COLO668 (cell line): Measurements from ENCODE around the gene NFATC1.

Source experiments
- DNase-seq: peaks from one replicate; lab custom pipeline; 2025; ENCODE audit not compliant: unreplicated experiment; lab: John Stamatoyannopoulos, UW

Gene NFATC1

DNA sequence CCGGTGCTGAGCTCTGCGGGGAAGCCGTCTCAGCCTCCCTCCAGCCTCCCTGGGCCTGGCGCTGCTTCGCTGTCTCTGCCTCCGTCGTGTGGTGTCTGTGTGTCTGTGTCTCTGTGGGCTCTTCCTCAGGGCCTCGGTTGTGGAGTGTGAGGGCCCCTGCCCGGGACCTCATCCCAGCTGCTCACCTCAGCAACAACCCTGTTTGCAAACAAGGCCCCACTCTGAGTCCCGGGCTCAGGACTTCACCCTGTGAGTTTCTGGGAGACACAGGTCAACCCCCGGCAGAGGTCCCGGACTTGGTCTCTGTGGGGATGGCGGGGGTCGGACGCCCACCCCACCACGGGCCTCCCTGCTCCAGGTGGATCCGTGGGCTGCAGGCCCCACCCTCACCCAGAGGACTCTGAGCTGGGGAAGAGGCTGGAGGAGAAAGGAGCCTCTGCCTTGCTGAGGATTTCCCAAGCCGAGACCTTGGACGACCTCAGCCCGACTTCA lies 156.5 kb downstream of the NFATC1 start:
- no peak for DNase-seq

DNA sequence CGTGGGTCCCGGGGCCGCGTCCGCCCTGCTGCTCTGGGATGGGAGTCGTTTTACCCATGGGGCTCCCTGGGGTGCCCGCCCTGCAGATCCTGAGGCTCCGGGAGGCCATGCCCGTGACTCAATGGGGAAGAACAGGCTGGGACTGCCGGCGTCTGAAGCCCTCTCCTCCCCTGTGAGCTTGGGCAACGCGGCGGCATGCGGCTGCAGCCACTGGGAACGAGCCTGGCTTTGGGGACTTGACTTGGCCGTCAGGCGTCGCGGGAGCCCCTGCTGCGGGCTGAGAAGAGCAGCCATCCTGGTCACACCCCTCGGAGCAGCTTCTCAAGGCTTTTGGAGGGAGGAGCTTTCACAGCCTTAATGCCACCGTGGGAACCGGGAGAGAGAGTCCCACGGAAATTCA lies 157.0 kb downstream of the NFATC1 start:
- DNase-seq: no peak

DNA sequence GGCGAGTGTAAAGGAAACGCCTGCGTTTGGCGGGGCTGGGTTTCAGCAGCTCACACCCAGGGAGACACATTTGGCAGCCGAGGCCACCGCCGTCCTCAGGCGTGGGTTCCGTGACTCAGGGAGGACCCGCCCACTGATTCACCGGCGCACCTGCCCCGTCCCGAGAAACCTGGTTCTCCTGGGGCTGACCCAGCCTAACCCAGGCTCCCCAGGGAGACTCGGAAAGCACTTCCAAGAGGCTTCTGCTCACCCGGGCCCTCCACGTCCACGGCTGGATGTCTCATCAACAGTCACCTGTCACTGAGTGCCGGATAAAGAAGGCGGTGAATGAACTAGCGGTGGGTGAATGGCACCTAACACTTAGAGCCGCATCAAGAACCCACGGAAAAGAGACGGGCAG lies 157.4 kb downstream of the NFATC1 start:
- DNase-seq: no peak

DNA sequence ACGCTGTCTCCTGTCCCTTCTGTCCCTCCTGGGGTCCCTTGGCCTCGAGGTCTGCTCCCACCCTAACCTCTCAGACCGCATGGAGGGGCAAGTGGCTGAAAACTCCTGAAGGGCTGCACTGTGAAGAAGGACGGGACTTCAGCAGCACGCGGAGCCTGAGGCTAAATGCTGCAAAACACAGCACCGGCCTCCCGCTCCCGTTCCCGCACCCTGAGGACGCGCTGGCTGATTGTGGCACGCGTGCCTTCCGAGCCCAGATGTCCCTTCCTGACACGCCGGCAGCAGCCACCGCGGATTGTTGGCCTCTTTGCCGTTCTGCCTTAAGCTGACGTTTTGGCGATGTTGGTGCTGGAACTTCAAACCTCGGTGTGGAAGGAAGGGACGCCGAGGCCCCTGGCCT lies 158.0 kb downstream of the NFATC1 start:
- DNase-seq: no peak

DNA sequence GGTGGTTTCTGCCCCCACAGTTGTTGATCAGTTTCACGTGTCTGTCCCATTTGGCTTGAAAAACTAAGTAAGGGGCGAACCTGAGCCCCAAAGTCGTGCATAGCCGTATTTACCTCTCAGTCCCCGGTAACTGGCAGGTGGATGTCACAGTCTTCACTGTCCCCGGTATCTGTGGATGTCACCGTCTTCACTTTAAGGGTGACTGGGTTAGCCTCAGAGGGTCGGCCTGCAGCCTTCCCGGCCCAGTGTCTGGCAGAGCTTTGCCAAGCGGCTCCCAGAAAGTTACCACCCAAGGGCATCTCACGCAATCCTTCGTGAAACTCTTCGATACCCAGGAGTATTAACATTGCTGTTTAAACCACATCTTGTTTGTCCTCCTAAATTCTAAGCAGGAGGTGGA lies 158.6 kb downstream of the NFATC1 start:
- no peak for DNase-seq

DNA sequence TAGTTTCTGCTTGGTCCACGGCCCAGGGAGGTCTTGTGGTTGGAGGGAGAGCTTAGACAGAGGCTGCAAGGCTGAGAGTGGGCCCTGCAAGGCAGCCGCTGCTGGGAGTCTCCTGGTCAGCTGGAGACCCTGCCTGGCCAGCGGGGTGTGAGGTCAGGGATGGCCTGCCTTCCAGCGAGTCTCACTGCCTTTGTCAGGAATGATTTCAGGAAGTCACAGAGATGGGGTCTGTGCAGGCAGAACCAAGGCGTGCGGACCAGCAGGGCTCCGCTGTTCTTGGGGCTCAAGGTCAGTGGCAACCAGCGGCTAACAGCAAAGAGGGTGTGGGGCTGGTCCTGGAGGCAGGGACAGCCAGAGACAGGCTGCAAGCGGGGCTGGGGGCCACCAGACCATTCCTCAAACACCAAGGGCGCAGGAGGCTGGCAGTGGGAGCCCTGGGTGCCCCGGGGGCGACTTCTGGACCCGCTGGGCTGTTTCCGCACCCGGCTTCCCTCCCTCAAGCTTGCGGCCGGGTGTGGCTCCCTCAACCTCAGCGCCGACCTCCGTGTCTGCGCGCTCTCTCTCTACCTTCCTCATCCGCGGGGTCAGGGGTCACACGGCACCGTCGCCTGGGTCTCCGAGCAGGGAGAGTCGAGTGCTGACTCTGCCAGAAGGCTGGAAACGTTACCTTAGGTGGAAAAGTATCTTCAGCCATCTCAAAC lies 159.4 kb downstream of the NFATC1 start:
- no peak for DNase-seq

DNA sequence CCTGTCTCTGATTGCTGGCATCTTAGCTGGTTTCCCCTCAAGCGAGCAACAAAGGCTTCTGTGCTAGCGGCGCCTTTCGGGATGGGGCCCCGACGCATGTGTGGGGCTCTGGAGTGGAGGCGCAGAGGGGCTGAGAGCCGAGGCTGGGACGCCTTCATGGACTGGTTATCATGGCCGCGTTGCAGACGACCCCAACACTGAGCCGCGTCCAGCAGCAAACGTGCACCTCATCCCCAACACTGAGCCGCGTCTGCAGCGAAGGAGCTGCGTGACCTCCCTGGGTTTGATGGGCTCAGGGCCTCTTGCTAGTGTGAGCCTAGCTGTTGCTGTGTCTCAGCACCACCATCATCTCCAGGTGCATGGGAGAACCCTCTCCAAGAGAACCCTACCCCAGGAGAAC lies 160.2 kb downstream of the NFATC1 start:
- DNase-seq: no peak

DNA sequence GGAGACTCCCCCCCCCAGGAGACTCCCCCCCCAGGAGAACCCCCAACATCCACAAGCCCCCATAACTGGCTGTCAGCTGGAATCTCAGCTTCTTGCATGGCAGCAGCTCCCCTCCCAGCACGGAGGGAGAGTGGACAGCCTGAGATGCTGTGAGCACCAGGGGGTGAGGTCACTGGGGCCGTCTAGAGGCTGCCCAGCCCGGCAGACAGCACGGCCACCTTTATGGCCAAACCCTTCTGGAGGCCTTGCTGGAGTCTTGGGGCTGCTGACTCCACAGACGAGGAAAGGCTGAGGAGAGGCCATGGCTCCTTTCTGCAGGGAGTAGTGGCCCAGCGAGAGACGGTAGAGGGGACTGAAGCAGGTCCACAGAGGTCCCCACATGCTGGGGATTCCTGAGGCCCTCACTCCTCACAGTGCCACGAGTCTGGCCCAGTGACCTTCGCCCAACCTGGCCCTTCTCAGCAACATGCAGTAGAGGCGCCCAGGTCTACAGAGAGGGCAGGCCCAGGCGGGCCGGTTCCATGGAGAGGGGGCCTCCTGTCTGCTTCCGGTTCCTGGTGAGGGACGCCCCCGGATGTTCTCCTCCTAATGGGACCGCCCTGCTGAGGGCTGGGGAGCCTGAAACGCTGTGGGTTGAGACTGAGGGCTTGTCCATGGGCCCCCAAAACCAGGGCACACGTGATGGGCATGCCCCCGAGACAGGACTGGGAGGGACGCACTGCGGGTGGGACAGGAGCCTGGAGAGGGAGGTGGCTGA lies 161.3 kb downstream of the NFATC1 start:
- DNase-seq: no peak

DNA sequence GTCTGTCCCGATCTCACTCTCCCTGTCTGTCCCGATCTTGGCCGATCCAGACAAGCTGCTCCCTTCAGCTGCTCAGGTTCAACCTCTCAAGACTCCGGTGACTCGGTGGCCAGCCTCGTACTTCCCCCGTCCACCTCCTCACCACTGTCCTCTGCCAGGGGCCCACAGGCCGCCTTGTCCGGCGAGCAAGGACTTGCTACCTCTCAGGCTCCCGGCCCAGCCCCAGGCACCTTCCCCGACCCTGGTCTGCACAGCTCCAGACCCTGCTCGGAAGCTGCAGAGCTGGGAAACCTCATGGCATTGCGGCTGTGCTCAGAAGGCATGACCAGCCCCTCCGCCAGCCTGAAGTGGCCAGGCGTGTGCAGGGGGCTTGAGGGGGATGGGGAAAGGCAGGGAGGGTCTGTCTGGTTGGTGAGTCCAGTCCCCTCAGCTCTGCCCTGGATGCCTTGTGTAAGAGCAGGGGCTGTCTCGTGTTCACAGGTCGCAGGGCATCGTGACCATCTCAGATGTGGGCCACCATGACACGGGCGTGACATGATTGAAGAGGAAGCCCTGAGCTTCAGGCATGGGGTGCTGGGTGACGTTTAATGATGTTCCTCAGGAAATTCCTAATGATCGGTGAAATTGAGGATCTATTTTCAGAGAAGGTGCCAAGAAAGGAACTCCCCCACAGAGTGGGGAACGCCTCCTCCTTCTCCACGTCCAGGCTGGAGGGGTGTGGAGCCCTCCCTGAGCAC lies 162.6 kb downstream of the NFATC1 start:
- DNase-seq: no peak

DNA sequence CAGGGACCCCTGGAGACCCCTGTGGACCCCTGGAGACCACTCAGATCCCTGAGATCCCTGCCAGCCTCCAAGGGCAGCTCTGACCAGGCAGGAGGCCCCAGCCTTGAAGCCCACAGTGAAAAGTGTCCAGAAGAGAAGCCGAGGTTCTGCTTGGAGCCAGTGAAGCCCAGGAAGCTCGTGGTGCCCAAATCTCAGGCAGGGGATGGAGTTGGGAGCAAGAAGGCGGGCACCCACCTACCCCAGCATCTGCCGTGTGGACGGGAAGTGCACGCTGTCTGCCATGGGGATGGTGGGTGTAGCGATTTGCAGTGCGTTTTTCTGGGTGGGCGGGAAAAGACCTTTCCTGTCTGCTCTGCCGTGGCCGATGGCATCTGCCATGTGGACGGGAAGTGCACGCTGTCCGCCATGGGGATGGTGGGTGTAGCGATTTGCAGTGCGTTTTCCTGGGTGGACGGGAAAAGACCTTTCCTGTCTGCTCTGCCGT lies 163.2 kb downstream of the NFATC1 start:
- DNase-seq: no peak

DNA sequence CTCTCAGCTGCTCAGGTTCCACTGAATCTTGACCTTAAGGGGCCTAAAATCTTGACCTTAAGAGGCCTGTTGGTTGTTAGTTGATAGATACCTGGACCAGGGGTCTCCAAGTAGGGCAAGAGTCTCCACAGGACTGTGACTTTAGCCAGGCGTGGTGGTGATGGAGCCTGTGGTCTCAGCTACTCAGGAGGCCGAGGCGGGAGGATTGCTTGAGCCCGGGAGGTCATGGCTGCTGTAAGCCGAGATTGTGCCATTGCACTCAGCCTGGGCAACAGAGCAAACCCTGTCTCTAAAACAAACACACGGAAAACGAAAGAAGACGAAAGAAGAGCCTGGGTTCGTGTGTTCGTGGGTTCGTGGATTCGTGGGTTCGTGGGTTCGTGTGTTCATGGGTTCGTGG lies 163.7 kb downstream of the NFATC1 start:
- no peak for DNase-seq

DNA sequence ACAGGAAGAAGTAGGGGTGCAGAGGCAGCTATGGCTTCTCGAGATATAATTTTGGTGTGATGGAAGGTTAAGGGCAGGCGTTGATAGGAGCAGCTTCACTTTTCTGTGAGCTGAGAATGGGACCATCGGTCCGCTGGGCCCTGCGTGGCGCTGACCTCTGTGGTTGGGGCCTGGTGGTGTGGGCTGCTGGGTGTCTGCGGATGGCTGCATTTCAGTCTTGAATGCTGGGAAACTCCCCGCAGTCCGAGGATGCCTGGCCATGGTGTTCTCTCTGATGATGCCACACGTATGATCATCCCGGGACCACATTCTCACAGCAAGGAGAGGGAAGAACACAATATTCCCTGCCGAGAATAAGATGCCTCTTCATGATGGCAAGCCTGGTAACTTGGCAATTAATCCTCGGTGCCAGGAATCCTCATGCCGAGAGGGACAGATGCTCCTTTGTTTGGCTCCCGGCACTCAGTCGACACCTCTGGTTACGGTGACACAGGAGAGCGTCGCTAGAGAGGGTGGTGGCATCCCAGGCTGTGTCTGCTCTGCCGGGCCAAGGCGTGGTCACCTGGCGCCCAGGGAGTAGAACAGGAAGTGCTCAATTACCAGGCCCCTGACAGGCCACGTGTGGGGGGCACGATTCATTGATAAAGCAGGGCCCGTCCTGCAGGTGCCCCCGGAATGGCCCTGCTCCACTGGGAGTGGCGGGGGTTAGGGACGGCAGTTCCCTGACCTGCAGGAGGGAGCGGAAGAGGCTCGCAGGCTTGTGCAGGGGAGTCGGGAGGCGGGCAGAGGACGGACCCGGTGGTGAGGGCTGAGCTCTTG lies 164.5 kb downstream of the NFATC1 start:
- peak; percentile 32 for DNase-seq

DNA sequence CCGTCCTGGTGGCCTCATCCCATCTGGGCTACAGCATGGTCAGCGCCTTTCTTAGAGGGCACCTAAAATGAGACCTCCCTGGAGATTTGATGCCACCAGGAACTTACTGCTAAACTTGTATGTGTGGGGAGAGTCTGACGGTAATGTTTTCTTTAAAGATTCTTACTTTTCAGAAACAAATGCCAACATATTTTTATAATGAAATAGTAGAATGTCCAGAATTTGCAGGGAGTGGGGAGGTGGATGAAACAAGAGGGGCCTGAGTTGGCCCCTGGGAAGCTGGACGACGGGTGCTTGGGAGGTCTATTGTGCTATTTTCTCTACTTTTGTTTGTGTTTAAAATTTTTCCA lies 165.1 kb downstream of the NFATC1 start:
- no peak for DNase-seq

DNA sequence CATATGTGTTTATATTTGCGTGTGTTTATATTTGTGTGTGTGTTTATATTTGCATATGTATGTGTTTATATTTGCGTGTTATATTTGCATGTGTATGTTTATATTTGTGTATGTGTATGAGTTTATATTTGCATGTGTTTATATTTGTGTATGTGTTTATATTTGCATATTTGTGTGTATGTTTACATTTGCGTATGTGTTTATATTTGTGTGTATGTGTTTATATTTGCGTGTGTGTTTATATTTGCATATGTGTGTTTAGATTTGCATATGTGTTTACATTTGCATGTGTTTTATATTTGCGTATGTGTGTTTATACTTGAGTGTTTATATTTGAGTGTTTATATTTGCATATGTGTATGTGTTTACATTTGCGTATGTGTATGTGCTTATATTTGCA lies 168.2 kb downstream of the NFATC1 start:
- DNase-seq: no peak

DNA sequence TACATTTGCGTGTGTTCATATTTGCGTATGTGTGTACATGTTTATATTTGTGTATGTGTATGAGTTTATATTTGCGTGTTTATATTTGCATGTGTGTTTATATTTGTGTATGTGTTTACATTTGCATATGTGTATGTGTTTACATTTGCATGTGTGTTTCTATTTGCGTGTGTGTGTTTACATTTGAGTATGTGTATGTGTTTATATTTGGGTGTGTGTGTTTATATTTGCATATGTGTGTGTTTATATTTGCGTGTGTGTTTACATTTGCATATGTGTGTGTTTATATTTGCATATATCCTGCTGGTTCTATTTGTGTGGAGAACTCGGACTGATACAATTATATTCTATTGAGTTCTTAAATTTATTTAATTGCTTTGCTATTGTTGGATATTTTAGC lies 168.7 kb downstream of the NFATC1 start:
- no peak for DNase-seq

DNA sequence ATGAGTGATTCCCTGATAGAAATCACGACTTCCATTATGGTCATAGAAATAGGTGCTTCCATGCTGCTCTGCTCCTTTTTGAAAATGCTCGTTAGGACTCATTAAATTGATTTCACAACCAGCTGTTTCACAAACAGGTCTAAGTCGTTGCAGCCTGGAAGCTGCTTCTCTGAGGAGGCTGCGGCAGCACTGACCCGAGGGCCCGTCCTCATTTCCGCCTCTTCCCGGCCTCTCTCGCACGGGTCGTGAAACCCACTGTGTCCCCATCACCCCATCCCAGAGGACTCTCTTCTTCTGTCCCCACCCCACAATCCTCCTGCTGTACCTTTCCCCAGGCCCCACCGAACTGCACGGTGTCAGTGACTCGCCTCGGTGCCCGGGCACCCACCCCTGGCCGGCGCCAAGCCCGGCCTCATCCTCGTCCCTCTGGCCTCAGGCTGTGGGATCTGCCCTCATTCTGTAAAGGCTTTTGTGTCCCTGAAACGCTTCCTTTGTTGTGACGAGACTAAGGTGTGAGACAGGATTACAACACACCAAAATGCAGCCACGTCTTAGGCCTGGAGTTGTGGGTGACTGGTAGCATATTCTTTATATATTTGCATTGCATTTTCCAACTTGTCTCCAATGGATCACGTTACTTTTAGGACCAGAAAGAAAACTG lies 171.2 kb downstream of the NFATC1 start:
- no peak for DNase-seq

DNA sequence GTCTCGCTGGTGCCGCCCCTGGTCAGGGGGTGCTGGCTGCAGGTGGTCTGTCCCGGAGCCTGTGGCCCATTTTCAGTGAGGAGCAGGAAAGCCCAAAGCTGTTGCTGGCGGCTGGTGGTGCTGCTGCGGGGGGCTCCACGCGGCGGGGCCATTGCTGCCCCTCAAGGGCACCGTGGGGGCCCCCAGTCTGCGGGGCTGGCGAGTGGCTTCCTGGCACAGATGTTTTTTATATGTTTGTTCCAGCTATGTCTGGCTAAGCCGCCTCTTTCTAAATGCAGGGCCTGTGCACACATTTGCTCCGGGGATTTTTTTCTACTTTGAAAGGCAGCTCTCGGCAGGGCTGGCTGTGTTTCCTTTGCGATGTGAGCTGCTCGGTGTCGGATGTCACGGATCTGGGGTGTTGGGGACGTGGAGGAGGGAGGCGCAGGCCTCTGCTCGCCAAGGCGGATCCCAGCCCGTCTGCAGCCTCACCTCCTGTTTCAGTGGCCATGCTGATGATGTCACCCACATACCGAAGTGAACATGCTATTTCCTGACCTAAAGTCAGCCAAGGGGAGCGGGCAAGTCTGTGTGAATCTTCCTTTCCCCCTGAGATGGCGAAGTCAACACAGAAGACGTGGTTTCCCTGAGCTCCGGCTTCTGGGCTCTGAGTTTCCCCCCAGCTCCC lies 171.9 kb downstream of the NFATC1 start:
- no peak for DNase-seq

DNA sequence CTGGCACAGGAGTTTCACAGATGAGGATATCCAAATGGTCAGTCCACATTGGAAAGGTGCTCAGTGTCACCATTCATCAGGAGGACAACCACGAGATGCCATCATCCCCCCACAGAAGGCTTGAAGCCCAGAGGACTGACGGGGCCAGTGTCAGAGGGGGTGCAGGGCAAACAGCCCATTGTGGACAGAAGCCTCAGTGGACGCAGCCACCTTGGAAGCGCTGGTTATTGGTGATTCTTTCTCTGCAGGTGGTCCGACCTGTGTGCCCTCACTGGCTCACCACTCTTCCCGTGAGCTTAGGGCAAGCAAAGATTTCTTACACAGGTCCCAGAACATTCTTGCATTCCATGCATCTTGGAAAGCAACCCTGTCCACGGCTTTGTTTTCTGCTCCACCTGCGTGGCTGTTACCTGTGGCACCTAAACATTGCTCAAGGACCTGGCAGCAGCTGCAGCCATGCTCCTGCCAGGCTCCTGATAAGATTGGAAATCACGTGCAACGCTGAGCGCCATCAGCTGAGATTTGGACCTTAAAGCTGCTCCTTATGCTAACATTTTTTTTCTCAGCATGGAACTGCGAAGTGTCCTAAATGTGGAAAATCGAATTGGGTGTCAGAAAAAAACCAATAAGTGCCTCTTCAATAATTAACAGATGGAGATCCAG lies 172.9 kb downstream of the NFATC1 start:
- no peak for DNase-seq

DNA sequence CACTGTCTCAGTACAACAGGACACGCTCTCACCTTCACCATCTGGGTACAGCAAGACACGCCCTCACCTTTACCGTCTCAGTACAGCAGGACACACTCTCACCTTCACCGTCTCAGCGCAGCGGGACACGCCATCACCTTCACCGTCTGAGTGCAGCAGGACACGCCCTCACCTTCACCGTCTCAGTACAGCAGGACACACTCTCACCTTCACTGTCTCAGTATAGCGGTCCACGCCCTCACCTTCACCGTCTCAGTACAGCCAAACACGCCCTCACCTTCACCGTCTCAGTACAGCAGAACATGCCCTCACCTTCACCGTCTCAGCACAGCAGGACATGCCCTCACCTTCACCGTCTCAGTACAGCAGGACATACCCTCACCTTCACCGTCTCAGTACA lies 174.0 kb downstream of the NFATC1 start:
- no peak for DNase-seq
